Rectal smooth muscle tissue (tissue), 1 donor: ENCODE measurements around the gene NME1.
A peak's percentile ranks its signal among the peaks of the same experiment; 100 is the strongest.
"Not testable (repeated sequence)": the region's sequence is repeated elsewhere in the genome, so short reads cannot be mapped to it uniquely, and the experiment has no call there.

Source experiments
- H3K27ac ChIP-seq: one replicate; pipeline ENCODE4 v1.7.0; 2013; ENCODE audit warnings: low read depth, low read length, inconsistent platforms
- H3K27me3 ChIP-seq: one replicate; pipeline ENCODE4 v1.7.0; 2013; ENCODE audit warnings: low read length; ENCODE audit not compliant: control insufficient read depth, insufficient read depth
- H3K36me3 ChIP-seq: one replicate; pipeline ENCODE4 v1.7.0; 2013; ENCODE audit warnings: low read length; ENCODE audit not compliant: control insufficient read depth, insufficient read depth
- H3K4me1 ChIP-seq: one replicate; pipeline ENCODE4 v1.7.0; 2013; ENCODE audit warnings: low read length; ENCODE audit not compliant: control insufficient read depth, insufficient read depth
- H3K4me3 ChIP-seq: one replicate; pipeline ENCODE4 v1.7.0; 2013; ENCODE audit warnings: low read length
- H3K9ac ChIP-seq: one replicate; pipeline ENCODE4 v1.7.0; 2013; ENCODE audit warnings: low read length

NME1 gene

DNA sequence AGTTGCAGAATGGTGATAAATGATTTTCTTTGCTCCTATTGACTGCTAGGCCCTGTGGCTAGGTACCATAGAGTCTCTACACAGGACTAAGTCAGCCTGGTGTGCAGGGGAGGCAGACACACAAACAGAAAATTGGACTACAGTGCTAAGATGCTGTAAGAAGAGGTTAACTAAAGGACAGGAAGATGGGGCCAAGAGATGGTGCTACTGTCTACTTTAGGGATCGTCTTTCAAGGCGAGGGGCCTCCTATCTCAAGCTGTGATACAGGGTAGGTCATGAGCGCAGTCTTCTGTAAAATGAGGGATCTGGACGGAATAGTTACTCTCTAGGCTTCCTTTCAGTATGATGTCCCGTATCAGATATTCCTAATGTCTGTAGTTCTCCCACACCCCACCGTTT is 817 bp downstream of the NME1 start:
- Histone ChIP-seq H3K9ac (peak overlapping the region; percentile 27), H3K4me1 (peaks cover 9% of the 10 kb centered on the region), H3K36me3 (no peaks in the 10 kb centered on the region), H3K4me3 (peak overlapping the region; percentile 99), H3K27me3 (no peaks in the 10 kb centered on the region), H3K27ac (no peak overlapping the region)

DNA sequence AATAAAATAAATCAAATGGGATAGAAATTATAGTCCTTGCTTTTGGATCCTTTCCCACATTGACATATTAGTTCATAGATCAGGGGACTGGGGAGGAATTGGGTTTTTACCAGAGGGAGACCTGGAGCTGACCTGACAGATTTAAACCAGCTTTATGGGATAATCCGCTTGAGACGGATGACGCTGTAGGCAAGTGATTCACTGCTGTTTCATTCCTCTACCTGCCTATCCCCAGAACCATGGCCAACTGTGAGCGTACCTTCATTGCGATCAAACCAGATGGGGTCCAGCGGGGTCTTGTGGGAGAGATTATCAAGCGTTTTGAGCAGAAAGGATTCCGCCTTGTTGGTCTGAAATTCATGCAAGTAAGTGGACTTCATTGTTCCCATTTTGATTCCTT is 2.1 kb downstream of the NME1 start:
- Histone ChIP-seq H3K4me1 (peaks cover 9% of the 10 kb centered on the region), H3K36me3 (no peaks in the 10 kb centered on the region), H3K27me3 (no peaks in the 10 kb centered on the region), H3K27ac (no peak overlapping the region), H3K9ac (no peak overlapping the region), H3K4me3 (no peak overlapping the region)

DNA sequence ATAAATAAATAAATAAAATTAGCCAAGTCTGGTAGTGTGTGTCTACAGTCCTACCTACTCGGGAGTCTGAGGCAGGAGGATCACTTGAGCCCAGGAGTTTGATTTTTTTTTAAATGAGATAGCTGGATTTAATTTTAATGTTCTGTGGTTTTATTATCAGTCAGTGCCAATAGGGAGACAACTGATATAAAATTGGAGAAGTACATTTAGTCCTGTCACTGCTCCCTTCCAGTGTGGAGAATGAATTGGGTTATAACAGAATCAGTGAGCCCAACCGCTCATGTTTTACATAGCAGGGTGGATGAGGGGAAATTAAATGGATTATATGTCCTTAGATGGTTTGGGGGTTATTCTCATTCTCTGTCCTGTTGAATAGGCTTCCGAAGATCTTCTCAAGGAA is 6.2 kb downstream of the NME1 start:
- H3K9ac ChIP-seq = no peak overlapping the region
- no peaks in the 10 kb centered on the region for H3K36me3 ChIP-seq
- H3K27ac ChIP-seq = no peak overlapping the region
- H3K27me3 ChIP-seq = no peaks in the 10 kb centered on the region
- H3K4me3 ChIP-seq = no peak overlapping the region
- H3K4me1 ChIP-seq = no peaks in the 10 kb centered on the region

DNA sequence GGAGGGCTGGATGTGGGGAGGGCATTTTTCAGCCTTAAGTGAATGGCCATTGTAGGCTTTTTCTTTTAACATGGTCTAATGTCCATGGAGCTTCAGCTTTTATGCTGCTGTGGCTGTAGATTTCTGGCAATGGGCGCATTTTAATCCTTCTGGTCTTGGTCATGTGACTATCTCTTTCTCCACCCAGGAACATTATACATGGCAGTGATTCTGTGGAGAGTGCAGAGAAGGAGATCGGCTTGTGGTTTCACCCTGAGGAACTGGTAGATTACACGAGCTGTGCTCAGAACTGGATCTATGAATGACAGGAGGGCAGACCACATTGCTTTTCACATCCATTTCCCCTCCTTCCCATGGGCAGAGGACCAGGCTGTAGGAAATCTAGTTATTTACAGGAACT is 8.2 kb downstream of the NME1 start:
- Histone ChIP-seq H3K36me3 (no peaks in the 10 kb centered on the region), H3K27me3 (no peaks in the 10 kb centered on the region), H3K4me1 (peaks cover 5% of the 10 kb centered on the region), H3K9ac (no peak overlapping the region), H3K27ac (no peak overlapping the region), H3K4me3 (no peak overlapping the region)

DNA sequence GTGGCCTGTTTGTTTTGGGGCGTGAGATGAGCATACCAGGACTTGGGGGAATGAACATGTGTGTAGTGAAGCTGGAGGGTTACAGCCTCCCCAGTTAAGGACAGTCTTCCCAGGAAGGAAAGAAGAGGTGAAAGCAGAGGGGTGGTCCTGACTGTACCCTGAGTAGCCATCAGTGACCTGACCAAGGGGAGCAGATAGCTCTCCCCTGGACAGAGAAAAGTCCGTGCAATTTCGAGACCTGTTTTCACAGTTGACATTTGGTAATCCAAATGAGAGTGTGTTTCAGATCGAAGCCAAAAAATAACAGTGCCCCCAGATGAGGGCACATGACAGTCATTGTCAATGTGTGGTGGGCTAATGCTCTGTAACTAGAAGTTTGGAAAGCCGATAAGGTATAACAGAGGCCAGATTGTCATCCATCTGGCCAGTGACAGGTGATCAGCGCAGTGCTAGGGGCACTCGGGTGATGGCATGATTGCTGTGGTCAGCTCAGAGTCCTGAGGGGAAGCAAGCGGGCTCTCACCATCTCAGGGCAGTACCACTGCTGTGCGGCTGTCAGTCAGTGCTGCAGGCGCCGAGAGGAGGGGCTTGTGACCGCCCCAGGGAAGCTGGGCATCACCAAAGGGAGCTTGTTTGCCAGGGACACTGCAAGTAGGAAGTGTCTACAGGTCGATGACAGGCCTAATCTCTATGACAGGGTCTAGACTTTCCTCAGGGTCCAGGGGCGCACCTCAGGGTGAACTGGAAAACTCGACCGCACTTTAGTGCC is 11.7 kb downstream of the NME1 start:
- H3K9ac ChIP-seq = no peak overlapping the region
- H3K36me3 ChIP-seq = peaks cover 6% of the 10 kb centered on the region
- no peaks in the 10 kb centered on the region for H3K27me3 ChIP-seq
- H3K4me3 ChIP-seq = peak overlapping the region; percentile 90
- peak overlapping the region; percentile 93 for H3K27ac ChIP-seq
- H3K4me1 ChIP-seq = peaks cover 10% of the 10 kb centered on the region

DNA sequence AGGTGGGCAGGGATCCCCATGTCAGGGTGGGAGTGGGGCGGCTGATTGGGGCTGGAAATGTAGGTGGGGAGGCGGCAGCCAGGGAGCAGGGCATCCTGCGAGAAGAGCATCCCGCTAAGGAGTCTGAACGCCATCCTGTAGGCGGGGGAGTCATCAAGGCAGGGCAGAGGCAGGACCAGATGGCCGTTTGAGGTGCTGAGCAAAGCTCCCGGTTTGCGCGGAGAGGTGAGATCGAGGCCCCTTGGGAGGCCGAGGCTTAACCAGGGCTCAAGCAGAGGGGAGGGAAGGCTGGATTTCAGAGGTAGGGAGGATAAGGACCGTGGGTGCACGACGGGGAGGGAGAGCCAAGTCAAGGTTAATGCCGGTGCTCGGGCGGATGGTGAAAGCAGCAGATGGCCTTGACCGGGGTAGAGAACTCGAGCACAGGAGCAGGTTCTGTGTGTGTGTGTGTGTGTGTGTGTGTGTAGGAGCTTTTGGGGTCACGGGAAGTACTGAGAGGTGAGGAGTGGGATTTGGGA is 12.4 kb downstream of the NME1 start:
- H3K4me1 ChIP-seq = peaks cover 10% of the 10 kb centered on the region
- H3K27ac ChIP-seq = peak overlapping the region; percentile 93
- H3K4me3 ChIP-seq = peak overlapping the region; percentile 90
- H3K36me3 ChIP-seq = peaks cover 6% of the 10 kb centered on the region
- no peaks in the 10 kb centered on the region for H3K27me3 ChIP-seq
- peak overlapping the region; percentile 95 for H3K9ac ChIP-seq

DNA sequence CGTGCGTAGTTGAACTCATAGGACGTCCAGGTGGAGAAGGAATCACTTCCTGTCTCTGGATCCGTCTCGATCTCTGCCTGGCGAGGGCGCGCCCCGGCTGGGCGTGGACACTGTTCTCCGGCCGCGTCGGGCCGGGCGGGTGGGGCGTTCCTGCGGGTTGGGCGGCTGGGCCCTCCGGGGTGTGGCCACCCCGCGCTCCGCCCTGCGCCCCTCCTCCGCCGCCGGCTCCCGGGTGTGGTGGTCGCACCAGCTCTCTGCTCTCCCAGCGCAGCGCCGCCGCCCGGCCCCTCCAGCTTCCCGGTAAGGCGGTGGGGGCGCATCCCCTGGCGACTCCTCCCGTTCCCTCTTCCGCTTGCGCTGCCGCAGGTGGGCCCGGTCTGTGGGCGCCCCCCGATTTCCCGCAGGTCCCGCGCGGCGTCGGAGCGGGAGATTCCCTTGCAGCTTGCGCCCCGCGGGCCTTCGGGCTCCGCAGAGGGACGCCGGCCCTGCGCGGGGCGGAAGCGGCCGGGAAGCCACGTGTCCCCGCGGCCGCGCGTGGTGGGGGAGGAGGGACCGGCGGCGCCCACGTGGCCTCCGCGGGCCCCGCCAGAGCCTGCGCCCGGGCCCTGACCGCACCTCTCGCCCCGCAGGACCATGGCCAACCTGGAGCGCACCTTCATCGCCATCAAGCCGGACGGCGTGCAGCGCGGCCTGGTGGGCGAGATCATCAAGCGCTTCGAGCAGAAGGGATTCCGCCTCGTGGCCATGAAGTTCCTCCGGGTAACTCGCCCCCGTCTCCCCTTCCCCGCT is 13.0 kb downstream of the NME1 start, which contains the start of gene NME2:
Gene NME2, plus strand, starts transcription at position 214 of the 789 bp plus-strand sequence. Its CDS starts 420 bp downstream, at position 634.
- Histone ChIP-seq H3K36me3 (peaks cover 6% of the 10 kb centered on the region), H3K4me3 (peak within 1 kb of the TSS; percentile 90), H3K9ac (peak within 1 kb of the TSS; percentile 95), H3K4me1 (peaks cover 10% of the 10 kb centered on the region), H3K27me3 (no peaks in the 10 kb centered on the region), H3K27ac (peak within 1 kb of the TSS; percentile 93)

DNA sequence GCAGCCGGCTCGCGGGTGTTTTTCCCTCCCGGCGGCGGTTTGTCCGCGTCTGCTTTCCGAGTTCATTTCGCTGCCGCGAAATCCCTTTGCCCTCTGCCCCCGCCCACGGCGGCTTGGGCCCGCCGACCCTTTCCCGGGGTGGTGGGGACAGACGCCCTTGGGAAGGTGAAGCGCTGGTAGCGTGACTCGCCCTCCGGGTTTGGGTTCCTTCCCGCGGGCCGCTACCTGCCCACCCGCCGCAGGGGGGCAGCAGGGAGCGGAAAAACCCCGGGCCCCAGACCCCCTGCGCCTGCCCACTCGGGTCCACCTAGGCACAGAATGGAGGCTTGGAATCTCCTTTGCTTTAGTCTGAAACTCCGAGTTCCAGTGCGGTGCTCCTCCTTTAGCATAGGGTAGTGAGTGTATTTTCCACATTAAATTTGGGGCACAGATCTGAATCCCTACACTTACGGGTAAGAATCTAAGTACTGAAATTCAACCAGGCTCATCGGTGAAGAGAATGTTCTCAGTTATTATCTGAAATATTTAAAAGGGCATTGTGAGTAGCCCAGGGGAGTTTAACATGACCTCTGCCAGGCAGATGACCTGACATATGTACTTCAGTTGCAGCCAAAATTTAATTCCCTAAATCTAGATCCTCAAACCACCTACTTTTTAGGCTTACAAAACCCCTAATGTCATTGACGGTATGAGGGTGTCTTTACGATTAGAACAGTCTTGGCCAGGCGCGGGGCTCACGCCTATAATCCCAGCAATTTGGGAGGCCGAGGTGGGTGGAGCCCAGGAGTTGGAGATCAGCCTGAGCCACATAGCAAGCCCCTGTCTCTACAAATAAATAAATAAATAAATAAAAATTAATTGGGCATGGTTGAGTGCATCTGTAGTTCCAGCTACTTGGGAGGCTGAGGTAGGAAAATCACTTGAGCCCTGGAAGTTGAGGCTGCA is 13.9 kb downstream of the NME1 start:
- Histone ChIP-seq H3K9ac (peak overlapping the region; percentile 19), H3K4me1 (peaks cover 10% of the 10 kb centered on the region), H3K27ac (peak overlapping the region; percentile 93), H3K36me3 (peaks cover 6% of the 10 kb centered on the region), H3K27me3 (no peaks in the 10 kb centered on the region), H3K4me3 (peak overlapping the region; percentile 90)

DNA sequence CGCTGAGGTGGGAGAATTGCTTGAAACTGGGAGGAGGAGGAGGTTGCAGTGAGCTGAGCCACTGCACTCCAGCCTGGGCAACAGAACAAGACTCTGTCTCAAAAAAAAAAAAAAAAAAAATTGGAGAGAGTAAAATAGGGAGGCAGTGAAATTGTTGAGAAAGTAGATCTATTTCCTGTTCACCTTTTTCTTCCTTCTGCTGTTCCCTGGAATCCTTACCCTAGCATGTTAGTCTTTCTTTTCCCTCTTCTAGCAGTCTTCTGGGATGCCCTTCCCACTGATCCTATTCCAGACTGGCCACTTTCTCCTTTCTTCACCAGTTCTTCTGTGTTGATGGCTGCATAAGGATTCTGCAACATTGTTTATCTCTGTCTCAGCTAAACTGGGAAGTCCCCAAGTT is 16.0 kb downstream of the NME1 start:
- peaks cover 6% of the 10 kb centered on the region for H3K36me3 ChIP-seq
- no peak overlapping the region for H3K27ac ChIP-seq
- H3K4me3 ChIP-seq = no peak overlapping the region
- H3K9ac ChIP-seq = no peak overlapping the region
- H3K27me3 ChIP-seq = no peaks in the 10 kb centered on the region
- H3K4me1 ChIP-seq = peaks cover 10% of the 10 kb centered on the region

DNA sequence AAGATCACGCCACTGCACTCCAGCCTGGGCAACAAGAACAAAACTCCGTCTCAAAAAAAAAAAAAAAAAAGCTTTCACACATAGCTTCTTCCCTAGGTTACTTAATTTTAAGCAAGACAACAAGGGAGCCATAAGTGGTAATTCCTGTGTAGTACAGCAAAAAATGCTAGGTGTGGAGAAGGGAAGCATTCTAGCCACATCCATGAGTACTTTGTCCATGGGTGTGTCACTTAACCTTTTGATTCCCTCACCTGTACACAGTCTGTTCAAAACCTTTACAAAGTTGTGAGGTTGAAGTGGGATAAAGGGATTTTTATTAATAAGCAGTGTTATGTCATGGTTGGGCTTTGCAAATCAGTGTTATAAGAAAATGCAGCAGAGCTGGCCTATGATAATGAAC is 17.4 kb downstream of the NME1 start:
- peaks cover 6% of the 10 kb centered on the region for H3K36me3 ChIP-seq

DNA sequence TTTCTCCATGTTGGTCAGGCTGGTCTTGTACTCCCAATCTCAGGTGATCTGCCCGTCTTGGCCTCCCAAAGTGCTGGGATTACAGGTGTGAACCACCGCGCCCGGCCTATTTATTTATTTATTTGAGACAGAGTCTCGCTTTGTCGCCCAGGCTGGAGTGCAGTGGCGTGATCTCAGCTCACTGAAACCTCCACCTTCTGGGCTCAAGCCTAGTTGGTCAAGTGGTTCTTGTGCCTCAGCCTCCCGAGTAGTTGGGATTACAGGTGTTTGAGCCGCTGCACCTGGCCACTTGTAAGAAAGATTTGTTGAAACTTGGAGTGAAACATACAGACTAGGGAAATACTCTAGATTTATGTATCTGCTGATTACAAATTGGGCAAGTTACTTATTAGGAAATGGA is 18.7 kb downstream of the NME1 start:
- H3K4me3 ChIP-seq, H3K9ac ChIP-seq, H3K36me3 ChIP-seq, H3K4me1 ChIP-seq, H3K27me3 ChIP-seq, H3K27ac ChIP-seq: not testable (repeated sequence)

More for the DNA sequence above, 17.4 kb downstream of the NME1 start:
- Histone ChIP-seq H3K4me1 (peaks cover 7% of the 10 kb centered on the region), H3K4me3 (no peak overlapping the region), H3K27me3 (no peaks in the 10 kb centered on the region), H3K9ac (no peak overlapping the region), H3K27ac (no peak overlapping the region)

DNA sequence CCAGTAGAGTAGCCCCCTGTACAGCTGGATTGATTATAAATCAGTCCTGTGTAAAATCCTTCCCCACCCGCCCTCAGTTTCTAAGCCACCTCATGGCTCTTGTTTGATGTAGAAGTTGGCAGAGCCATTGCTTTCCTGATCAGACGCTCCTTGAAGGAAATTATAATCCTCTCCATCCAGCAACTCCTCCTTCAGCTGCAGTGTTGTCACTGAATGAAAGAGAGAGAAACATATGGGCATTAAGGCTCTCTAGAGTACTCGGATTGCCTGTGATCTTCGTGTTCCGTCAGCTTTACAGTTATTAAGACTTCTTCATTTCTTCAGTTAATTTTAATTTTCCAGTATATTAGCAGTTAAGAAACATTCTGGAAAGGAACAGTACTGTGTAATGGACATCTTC is 27.1 kb downstream of the NME1 start:
- Histone ChIP-seq H3K36me3 (peaks cover 2% of the 10 kb centered on the region), H3K9ac (no peak overlapping the region), H3K27ac (no peak overlapping the region), H3K27me3 (no peaks in the 10 kb centered on the region), H3K4me1 (no peaks in the 10 kb centered on the region), H3K4me3 (no peak overlapping the region)
